BJ (cell line): ENCODE results near the gene B3GAT3. TPM values are rescaled to one million over a fixed set of nuclear protein-coding genes. Genes with fewer than 3 reads are reported as not detected.
A peak's percentile ranks its signal among the peaks of the same experiment; 100 is the strongest.

Experiments
- CTCF ChIA-PET: fragments of 350-600 bp; formaldehyde crosslinking; extraction: SDS; loops from one replicate; lab custom pipeline; 2021; ENCODE audit warnings: antibody characterized with exemption, inconsistent platforms; lab: Yijun Ruan, JAX
- POLR2A ChIA-PET: fragments of 300-600 bp; sonication (Branson Sonifier 250); formaldehyde crosslinking; extraction: SDS; loops from one replicate; lab custom pipeline; 2021; ENCODE audit warnings: antibody characterized with exemption; lab: Charles Lee
- DNase-seq: peaks from one replicate; pipeline ENCODE4 v3.0.0-alpha.2; 2011; ENCODE audit warnings: low read depth
- H3K27me3 ChIP-seq: 2 replicates; pipeline ENCODE4 v1.6.0; 2011; ENCODE audit warnings: low read length; ENCODE audit not compliant: control insufficient read depth, insufficient read depth
- H3K36me3 ChIP-seq: 2 replicates; pipeline ENCODE4 v1.5.1; 2011; ENCODE audit warnings: low read length; ENCODE audit not compliant: control insufficient read depth, insufficient read depth
- H3K4me3 ChIP-seq: 2 replicates; pipeline ENCODE4 v1.5.1; 2011; ENCODE audit warnings: low read depth, mild to moderate bottlenecking, control low read depth, low read length
- polyA plus RNA-seq: library from polyadenylated mRNA; depleted of rRNA; stranded (reverse); fragments of >200 nt; gene quantifications from 2 replicates; pipeline ENCODE4 v1.2.3, GENCODE V29; 2011
- TF ChIP-seq, protein P1 (sequence below): IDR thresholded peaks from 2 replicates; pipeline ENCODE4 v1.5.1; 2011; ENCODE audit warnings: low read depth, mild to moderate bottlenecking, control low read depth, inconsistent platforms, low read length, moderate library complexity; ENCODE audit not compliant: insufficient read depth

Gene B3GAT3
- polyA plus RNA-seq, 1 experiment = 42.4 TPM

DNA sequence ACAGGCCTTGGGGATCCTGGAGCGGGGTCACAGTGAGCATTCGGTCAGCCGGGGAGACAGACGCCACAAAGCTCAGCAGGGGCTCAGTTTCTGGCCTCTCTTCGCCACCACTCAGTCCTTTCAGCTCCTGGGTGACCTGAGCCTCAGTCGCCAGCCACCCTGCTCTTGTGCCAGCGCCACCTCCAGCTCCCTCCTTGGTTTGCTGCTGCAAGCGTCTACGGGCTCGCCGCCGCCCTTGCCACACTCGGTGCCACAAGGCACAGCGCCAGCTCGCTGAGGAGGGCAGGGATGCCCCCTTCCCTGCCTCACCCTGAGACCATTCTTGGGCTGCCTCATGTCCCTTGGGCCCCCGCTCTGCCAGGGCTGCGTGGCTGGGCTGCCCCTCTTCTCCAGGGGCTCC is 46.6 kb downstream of the B3GAT3 start:
- Histone ChIP-seq H3K36me3 (peaks cover 19% of the 10 kb centered on the region), H3K27me3 (no peaks in the 10 kb centered on the region)
- DNase-seq = no peak

DNA sequence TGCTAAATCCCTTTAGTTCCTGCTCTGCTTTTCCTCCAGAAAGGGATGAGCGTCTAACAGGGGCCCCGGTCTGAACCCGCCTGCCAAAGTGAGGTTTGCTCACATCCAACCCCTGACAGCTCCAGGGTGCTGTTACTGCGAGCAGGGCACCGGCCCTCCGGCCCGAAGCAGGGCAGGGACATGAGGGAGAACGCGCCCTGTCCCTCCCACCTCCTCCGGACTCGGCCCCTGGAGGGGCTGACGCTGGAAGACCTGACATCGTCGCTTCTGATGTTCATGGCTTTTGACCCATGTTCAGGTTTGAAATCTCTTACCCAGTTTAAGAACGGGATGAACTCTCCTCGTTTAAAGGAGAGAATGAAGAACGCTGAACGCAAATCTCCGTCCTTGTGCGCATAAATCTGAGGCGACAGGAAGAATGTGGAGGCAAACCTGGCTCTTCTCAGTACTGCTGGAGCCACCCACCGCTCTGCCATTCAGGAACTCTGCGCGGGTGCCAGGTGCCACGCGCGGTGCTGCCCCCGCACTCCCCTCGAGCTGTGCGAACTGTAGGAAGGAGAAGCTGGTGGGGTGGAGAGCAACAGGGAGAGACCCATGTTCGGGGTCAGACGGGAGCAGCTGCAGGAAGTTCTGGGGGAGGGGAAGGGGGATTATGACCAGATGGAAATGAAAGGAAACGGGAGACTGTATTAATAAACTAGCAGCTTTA is 47.3 kb downstream of the B3GAT3 start:
- Histone ChIP-seq H3K27me3 (no peaks in the 10 kb centered on the region), H3K36me3 (peaks cover 21% of the 10 kb centered on the region), H3K4me3 (peak overlapping the region; percentile 63)
- DNase-seq = no peak
- ChIA-PET CTCF (interaction anchor here (0.5 to 2.8 kb wide), 8 partner anchors 11 to 307 kb away, joined by 3 to 16 read pairs (median 5); partner anchors contain the start of genes EML3, SLC3A2 and TUT1), POLR2A (interaction anchor here (0.5 to 1.3 kb wide), 10 partner anchors 10 to 511 kb away, joined by 3 to 25 read pairs (median 5); partner anchors contain the start of genes HNRNPUL2, TUT1 and ZBTB3)
- TF ChIP-seq, protein P1, sequence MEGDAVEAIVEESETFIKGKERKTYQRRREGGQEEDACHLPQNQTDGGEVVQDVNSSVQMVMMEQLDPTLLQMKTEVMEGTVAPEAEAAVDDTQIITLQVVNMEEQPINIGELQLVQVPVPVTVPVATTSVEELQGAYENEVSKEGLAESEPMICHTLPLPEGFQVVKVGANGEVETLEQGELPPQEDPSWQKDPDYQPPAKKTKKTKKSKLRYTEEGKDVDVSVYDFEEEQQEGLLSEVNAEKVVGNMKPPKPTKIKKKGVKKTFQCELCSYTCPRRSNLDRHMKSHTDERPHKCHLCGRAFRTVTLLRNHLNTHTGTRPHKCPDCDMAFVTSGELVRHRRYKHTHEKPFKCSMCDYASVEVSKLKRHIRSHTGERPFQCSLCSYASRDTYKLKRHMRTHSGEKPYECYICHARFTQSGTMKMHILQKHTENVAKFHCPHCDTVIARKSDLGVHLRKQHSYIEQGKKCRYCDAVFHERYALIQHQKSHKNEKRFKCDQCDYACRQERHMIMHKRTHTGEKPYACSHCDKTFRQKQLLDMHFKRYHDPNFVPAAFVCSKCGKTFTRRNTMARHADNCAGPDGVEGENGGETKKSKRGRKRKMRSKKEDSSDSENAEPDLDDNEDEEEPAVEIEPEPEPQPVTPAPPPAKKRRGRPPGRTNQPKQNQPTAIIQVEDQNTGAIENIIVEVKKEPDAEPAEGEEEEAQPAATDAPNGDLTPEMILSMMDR = no peak

More for the DNA sequence above, 46.6 kb downstream of the B3GAT3 start:
- peak overlapping the region; percentile 63 for H3K4me3 ChIP-seq
- ChIA-PET POLR2A (no interaction called here), CTCF (interaction anchor here (0.5 to 2.8 kb wide), 7 partner anchors 10 to 306 kb away, joined by 3 to 16 read pairs (median 4); partner anchors contain the start of genes EML3, SLC3A2 and TUT1)
- TF ChIP-seq, protein P1 = no peak

DNA sequence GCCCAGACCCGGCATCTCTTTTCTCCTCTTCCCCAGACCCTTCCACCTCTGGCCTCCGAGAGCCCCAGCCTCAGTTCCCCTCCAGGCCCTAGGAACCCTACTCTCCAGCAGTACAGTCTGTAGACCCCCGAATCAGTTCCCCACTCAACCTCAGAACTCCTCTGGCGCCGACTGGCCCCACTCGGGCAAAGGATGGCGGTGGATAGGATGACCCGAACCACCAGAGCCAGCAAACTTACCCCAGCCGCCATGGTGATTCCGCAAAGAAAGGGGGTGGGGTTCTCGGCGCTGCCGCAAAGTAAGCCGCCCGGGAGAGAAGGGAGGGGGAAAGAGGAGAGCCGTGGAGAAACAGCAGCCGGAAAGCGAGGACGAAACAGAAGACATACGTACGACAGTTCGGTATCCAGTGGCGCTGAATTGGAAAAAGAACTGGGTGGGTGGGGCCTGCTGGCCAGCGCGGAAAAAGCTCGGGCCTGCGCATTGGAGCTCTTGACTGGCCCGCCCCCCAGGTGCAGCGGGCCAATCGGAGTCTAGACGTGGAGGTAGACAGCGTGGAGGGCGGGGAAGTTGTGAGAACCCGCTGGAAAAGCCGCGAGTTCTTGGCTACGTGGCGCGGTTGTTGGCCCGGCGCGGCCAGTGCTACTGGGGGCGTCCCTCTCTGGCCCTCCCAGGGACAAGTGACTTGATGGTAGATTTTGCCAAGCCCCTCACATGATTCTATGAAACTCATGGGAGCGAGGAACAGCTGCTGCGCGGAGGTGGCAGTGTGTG is 48.0 kb downstream of the B3GAT3 start, which contains the start of gene EEF1G:
Gene EEF1G (minus strand): TSS at position 300 of the 771 bp plus-strand sequence. CDS start 49 bp downstream, at position 251.
- ChIA-PET POLR2A (interaction anchor here (0.5 to 1.3 kb wide), 13 partner anchors 11 to 510 kb away, joined by 3 to 25 read pairs (median 5); partner anchors contain the start of genes HNRNPUL2, LRRN4CL, TUT1 and ZBTB3), CTCF (interaction anchor here (0.7 to 2.8 kb wide), 5 partner anchors 11 to 178 kb away, joined by 3 to 16 read pairs (median 6); no protein-coding TSS in a partner anchor)
- TF ChIP-seq, protein P1 = no peak
- no peaks in the 10 kb centered on the region for H3K27me3 ChIP-seq
- DNase-seq = peak; percentile 100
- peaks cover 22% of the 10 kb centered on the region for H3K36me3 ChIP-seq
- H3K4me3 ChIP-seq = peak within 1 kb of the TSS; percentile 63

DNA sequence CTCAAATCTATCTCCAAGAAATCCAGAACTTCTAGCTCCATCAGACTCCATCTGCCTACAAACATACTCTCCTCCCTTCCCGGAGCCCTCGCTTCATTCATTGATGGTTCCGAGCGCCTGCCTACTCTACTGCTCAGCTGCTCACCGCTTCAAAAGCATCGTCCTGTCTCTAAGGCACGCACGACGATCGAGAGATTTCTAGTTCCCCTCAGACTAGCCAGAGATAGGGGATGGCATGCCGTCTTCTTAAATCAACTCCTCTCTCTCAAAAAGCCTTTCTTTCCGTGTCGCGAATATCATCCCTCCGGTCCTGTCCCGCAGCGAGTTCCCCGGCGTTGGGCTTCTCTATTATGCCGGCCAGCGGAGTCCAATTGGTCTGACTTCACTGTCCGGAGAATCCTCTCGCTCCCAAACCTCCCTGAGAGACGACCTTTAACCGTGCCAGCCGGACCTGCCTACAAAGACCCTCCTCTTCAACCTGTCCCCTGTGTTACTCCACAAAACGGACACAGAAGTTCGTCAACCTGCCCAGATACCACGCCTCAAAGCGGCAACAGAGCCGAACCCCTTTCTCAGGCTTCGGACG is 48.7 kb downstream of the B3GAT3 start:
- H3K36me3 ChIP-seq = peaks cover 20% of the 10 kb centered on the region
- peak overlapping the region; percentile 57 for H3K4me3 ChIP-seq
- POLR2A ChIA-PET = interaction anchor here (0.6 to 1.3 kb wide), 11 partner anchors 12 to 181 kb away, joined by 3 to 25 read pairs (median 4); partner anchors contain the start of genes HNRNPUL2, LRRN4CL, TUT1 and ZBTB3

More for the DNA sequence above, 48.7 kb downstream of the B3GAT3 start:
- no peaks in the 10 kb centered on the region for H3K27me3 ChIP-seq
- CTCF ChIA-PET = interaction anchor here (0.7 to 4.6 kb wide), 7 partner anchors 12 to 178 kb away, joined by 3 to 31 read pairs (median 6); no protein-coding TSS in a partner anchor
- no peak for DNase-seq
- TF ChIP-seq, protein P1 = no peak
